ENCODE data around the gene KIAA1958. TPM values are rescaled to one million over a fixed set of nuclear protein-coding genes. Genes with fewer than 3 reads are reported as not detected.

Gene KIAA1958
- total and polyA plus RNA-seq, 2 of the 4 experiments (the other 2 are of a cell fraction): 0.65 to 1.8 TPM

DNA sequence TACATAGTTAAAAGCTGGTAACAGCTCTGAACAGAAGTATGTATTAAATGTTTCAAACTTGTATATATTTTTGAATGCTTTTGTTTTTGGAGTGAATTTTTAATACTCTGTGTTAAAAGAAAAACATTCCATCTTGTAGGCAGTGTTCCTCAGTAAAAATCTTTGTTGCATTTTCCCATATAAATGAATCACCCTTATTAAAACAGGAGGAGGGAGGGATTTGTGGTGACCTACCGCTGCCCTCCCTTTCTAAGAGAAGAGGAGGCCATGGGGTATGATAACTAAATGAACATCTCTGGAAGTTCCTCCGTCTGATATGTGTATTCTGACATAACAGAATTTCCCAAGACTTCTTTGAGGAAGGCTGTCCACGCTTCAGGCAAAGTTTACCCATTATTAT lies 177.9 kb downstream of the KIAA1958 start:
- DNase-seq (no peak), ATAC-seq (ENCODE audit: low read depth) (no peak)
- intact Hi-C loops (cut with micrococcal nuclease): no loop called here

More for the DNA sequence above, 177.9 kb downstream of the KIAA1958 start:
- H3K4ac ChIP-seq (ENCODE audit: low read depth, low read length): no peak overlapping the region
- H4K20me1 ChIP-seq (ENCODE audit: insufficient read depth, low read length): no peaks in the 10 kb centered on the region
- BruUV-seq (replicated peaks): no TSS peak
- H4K5ac ChIP-seq (ENCODE audit: low read depth, low read length): no peak overlapping the region
- H3K27me3 ChIP-seq (ENCODE audit: control insufficient read depth, insufficient read depth, low read length): no peaks in the 10 kb centered on the region; the same call in 1 of the 2 replicates
- in situ Hi-C loops (cut with MboI; ENCODE audit: low sequenced_read_pairs): no loop called here
- no peak overlapping the region for H2AK9ac ChIP-seq (replicated peaks; ENCODE audit: low read depth, low read length, poor library complexity)
- no peaks in the 10 kb centered on the region for H3K36me3 ChIP-seq (ENCODE audit: control insufficient read depth, insufficient read depth, low read length)
- TF ChIP-seq NFE2L2 (IDR thresholded peaks at IDR 0.05; ENCODE audit: low read depth, low read length) (no peak), CHD1 (IDR thresholded peaks at IDR 0.05; ENCODE audit: low read depth, low read length) (no peak), RCOR1 (IDR thresholded peaks at IDR 0.05; ENCODE audit: insufficient replicate concordance, low read length) (no peak), RFX5 (IDR thresholded peaks at IDR 0.05; ENCODE audit: low read depth, low read length) (no peak), SMC3 (IDR thresholded peaks at IDR 0.05; ENCODE audit: low read depth, low read length) (no peak), MAFK (IDR thresholded peaks at IDR 0.05; ENCODE audit: low read depth, low read length) (no peak), MAZ (IDR thresholded peaks at IDR 0.05; ENCODE audit: borderline replicate concordance, low read depth, low read length) (no peak), BHLHE40 (IDR thresholded peaks at IDR 0.05; ENCODE audit: low read depth, low read length) (no peak), POLR2A (IDR thresholded peaks at IDR 0.05; ENCODE audit: low read depth, low read length) (no peak), FOS (IDR thresholded peaks at IDR 0.05; ENCODE audit: low read depth, low read length) (no peak), RAD21 (IDR thresholded peaks at IDR 0.05; ENCODE audit: low read length) (no peak), MXI1 (IDR thresholded peaks at IDR 0.05; ENCODE audit: borderline replicate concordance, low read depth, low read length) (no peak)
- TF ChIP-seq, protein P1, sequence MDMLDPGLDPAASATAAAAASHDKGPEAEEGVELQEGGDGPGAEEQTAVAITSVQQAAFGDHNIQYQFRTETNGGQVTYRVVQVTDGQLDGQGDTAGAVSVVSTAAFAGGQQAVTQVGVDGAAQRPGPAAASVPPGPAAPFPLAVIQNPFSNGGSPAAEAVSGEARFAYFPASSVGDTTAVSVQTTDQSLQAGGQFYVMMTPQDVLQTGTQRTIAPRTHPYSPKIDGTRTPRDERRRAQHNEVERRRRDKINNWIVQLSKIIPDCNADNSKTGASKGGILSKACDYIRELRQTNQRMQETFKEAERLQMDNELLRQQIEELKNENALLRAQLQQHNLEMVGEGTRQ (IDR thresholded peaks at IDR 0.05; ENCODE audit: low read depth, low read length): no peak
- TF ChIP-seq, protein P2, sequence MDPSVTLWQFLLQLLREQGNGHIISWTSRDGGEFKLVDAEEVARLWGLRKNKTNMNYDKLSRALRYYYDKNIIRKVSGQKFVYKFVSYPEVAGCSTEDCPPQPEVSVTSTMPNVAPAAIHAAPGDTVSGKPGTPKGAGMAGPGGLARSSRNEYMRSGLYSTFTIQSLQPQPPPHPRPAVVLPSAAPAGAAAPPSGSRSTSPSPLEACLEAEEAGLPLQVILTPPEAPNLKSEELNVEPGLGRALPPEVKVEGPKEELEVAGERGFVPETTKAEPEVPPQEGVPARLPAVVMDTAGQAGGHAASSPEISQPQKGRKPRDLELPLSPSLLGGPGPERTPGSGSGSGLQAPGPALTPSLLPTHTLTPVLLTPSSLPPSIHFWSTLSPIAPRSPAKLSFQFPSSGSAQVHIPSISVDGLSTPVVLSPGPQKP (IDR thresholded peaks at IDR 0.05; ENCODE audit: borderline replicate concordance, low read depth, low read length): no peak
- TF ChIP-seq, protein P3, sequence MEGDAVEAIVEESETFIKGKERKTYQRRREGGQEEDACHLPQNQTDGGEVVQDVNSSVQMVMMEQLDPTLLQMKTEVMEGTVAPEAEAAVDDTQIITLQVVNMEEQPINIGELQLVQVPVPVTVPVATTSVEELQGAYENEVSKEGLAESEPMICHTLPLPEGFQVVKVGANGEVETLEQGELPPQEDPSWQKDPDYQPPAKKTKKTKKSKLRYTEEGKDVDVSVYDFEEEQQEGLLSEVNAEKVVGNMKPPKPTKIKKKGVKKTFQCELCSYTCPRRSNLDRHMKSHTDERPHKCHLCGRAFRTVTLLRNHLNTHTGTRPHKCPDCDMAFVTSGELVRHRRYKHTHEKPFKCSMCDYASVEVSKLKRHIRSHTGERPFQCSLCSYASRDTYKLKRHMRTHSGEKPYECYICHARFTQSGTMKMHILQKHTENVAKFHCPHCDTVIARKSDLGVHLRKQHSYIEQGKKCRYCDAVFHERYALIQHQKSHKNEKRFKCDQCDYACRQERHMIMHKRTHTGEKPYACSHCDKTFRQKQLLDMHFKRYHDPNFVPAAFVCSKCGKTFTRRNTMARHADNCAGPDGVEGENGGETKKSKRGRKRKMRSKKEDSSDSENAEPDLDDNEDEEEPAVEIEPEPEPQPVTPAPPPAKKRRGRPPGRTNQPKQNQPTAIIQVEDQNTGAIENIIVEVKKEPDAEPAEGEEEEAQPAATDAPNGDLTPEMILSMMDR (conservative IDR thresholded peaks at IDR 0.05; ENCODE audit: low read depth, low read length): no peak
- H3K18ac ChIP-seq (ENCODE audit: low read depth, low read length): no peak overlapping the region
- H3K23ac ChIP-seq (ENCODE audit: low read depth, low read length): no peak overlapping the region
- ChIA-PET POLR2A (ENCODE audit: unreplicated experiment) (no interaction called here), CTCF (no interaction called here)
- H2BK120ac ChIP-seq (ENCODE audit: low read depth, low read length): no peak overlapping the region
- H4K8ac ChIP-seq (ENCODE audit: low read depth in 2 of 2, low read length in 2 of 2): no peak overlapping the region
- no peak overlapping the region for H3K4me3 ChIP-seq (ENCODE audit: insufficient read depth, low read depth, low read length)
- H2BK20ac ChIP-seq (ENCODE audit: low read depth, low read length): 0 out of 2 replicates have a peak overlapping the region, but pooled peaks have one; percentile 21
- no peaks in the 10 kb centered on the region for H3K79me1 ChIP-seq (ENCODE audit: low read depth in 1 of 2, low read length in 2 of 2)
- no peak overlapping the region for H3K14ac ChIP-seq (replicated peaks; ENCODE audit: low read depth, low read length)
- H2AFZ ChIP-seq (replicated peaks; ENCODE audit: low read length, poor library complexity): no peak overlapping the region
- H3K4me1 ChIP-seq (ENCODE audit: control insufficient read depth, insufficient read depth, low read length): no peaks in the 10 kb centered on the region
- WGBS, 2 experiments (ENCODE audit: extremely low coverage in 2 of 2, insufficient read length in 1 of 2): no CpG with 5 or more reads among the region's 3 CpGs
- H3K9ac ChIP-seq (ENCODE audit: low read depth, low read length): no peak overlapping the region
- no peak overlapping the region for H2BK15ac ChIP-seq (ENCODE audit: low read depth, low read length)
- no peak overlapping the region for H3K27ac ChIP-seq (ENCODE audit: insufficient read depth, low read length)
- no peak overlapping the region for H4K91ac ChIP-seq (ENCODE audit: insufficient read depth, low read depth, low read length)
- dilution Hi-C loops (cut with HindIII; ENCODE audit: low sequenced_read_pairs, unreplicated experiment): no loop called here
- H2AK5ac ChIP-seq (ENCODE audit: low read depth, low read length): no peak overlapping the region
- H3K9me3 ChIP-seq (ENCODE audit: control insufficient read depth, insufficient read depth, low read length): no peaks in the 10 kb centered on the region
- no peaks in the 10 kb centered on the region for H3K9me1 ChIP-seq (ENCODE audit: insufficient read depth, low read length)
- H3K56ac ChIP-seq (ENCODE audit: extremely low read depth, insufficient read depth, low read length): no peak overlapping the region
- no peak overlapping the region for H3K4me2 ChIP-seq (ENCODE audit: low read depth, low read length)
- H2BK5ac ChIP-seq (ENCODE audit: low read depth, low read length, poor library complexity, severe bottlenecking): no peak overlapping the region
